CD4-positive, alpha-beta T cell treated with Interleukin-6 for 4 hours (primary cell): ENCODE data around the gene KRT13.
"Not testable (repeated sequence)": the region's sequence is repeated elsewhere in the genome, so short reads cannot be mapped to it uniquely, and the experiment has no call there.

ENCODE experiments used
- DNase-seq: peaks from one replicate; pipeline ENCODE4 v3.0.0-alpha.2; 2020; ENCODE audit warnings: mixed read lengths

Gene KRT13

DNA sequence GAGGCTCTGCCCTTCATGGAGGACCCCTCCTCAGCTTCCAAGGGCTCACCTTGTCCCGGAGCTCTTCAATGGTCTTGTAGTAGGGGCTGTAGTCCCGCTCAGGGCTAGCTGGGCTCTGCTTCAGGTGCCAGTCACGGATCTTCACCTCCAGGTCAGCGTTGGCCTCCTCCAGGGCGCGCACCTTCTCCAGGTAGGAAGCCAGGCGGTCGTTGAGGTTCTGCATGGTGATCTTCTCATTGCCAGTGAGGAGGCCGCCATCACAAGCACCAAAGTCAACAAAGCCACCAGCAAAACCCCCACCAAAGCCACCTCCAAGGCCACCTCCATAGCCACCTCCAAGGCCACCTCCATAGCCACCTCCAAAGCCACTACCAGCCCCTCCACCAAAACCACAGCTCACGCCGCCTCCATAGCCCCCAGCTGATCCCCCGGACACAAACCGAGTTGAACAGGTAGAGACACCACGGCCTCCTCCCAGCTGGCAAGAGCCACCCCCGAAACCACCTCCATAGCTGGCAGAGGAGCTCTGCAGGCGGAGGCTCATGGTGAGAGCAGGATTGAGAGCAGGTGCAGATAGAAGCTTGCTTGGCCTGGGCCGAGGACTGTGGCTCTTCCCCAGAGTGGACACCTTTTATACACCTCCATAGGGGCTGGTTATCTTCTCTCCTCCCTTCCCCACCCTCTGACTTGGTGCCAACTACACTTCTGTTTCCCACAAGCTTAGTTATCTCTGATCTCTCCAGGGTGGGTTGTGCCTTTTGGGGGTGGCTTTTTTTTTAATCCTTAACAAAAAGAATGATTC, at the start of gene KRT13:
Gene KRT13, minus strand, starts transcription at position 606 of the 802 bp plus-strand sequence. Its CDS starts 62 bp downstream, at position 544.
- no peak for DNase-seq

DNA sequence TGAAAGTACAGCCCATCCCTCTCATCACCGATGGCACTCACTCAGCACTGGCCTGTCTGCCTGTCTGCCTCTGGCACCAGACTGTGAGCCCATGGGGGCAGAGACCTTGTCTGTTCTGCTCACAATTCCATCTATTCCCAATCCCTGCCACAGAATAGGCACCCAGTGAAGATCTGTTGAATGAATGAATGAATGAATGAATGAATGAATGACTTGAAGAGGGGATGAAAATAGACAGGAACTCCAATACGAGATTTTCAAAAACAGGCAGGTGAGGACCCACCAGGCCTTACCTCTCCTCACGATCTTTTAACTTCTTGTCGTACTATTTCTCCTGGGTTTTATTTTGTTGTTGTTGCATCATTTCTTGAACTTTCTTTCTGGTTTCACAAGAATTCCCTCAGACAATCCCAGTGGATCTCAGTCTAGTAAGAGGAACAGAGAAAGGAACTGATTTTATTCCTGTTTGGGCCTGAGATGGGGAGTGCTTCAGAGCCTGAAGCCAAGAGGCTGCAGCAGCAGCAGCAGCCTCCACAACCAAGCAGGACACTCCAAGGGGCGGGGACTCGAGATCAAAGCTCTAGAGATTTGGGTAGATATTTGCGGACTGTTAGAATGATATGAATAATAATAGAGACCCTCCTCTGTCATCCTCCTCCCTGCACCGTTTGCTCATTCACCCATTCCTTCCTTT, 48.7 kb upstream of the KRT13 start:
- DNase-seq, result no peak

DNA sequence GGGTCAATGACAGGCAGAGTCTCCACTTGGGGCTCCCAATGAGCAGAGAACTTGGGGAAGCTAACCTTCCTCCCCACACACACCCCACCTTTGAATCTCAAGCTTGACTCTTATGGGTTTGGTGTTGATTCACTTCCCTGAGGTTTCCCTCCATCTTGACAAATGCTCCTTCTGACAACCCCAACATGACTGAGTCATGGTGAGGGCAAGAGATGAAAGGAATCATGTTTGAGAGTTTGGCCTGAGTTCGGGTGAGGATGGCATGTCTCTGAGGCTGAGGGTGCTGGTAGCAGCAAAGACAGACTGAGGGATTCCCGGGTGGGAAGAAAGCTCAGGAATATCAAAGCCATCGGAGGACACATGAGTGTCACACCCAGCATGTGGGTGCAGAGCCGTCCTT, 47.8 kb upstream of the KRT13 start:
- no peak for DNase-seq

- no peak for DNase-seq
Observed at GRCh38 chr17:41552455-41552854, 47.0 kb upstream of the KRT13 start.

GRCh38 chr17:41551365-41551764, 46.0 kb upstream of the KRT13 start:
- DNase-seq, result no peak

- DNase-seq, result no peak
Observed at GRCh38 chr17:41549596-41550039, 44.2 kb upstream of the KRT13 start.

- DNase-seq, result peak; percentile 88
Observed at GRCh38 chr17:41548844-41549595, 43.6 kb upstream of the KRT13 start.

DNA sequence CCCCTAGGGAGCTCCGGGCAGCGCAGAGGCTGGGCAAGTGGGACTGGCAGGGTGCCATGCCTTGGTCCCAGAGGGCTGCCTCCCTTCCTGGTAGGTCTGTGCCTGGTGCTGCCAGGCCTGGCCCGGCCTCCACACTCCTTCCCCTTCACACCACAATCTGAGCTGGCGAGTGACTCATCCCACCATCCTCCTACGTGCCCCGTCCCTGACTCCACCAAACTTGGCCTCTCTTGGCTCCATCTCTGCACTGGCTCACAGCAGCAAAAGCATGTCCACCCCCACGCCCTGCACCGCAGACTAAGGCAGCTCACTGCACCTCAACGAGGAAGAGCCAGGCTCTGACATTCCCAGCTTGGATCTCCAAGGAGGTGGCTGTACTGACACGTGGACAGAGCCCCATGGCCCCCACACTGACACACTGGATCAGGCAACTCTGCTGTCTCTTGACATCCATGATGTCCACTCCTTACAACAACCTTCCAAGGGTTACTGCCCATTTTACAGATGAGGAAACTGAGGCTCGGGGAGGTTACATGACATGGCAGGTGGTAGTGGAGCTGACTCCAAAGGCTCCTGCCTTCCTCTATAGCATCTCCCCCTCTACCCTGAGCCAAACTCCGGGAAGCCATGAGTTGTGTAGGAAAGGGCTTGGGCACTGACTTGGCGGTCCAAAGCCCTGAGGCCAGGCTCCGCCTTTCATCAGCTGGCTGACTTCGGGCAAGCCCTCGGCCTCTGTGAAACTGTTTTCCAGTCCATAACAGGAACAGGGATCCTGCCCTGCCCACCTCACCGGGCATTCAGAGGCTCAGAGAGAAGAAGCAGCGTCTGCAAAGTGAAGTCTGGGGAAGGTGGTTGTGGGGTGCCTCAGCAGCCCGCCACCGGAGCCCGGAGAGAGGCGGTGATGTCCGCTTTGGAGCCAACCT, 42.8 kb upstream of the KRT13 start:
- DNase-seq, result peak; percentile 44

GRCh38 chr17:41547378-41547841, 42.0 kb upstream of the KRT13 start:
- no peak for DNase-seq

- DNase-seq, result no peak
Observed at GRCh38 chr17:41546819-41547218, 41.4 kb upstream of the KRT13 start.

GRCh38 chr17:41545829-41546410, 40.5 kb upstream of the KRT13 start:
- DNase-seq, result no peak

GRCh38 chr17:41544935-41545334, 39.5 kb upstream of the KRT13 start:
- DNase-seq, result no peak

- no peak for DNase-seq
Observed at GRCh38 chr17:41544491-41544892, 39.1 kb upstream of the KRT13 start.

- DNase-seq, result not testable (repeated sequence)
Observed at GRCh38 chr17:41542786-41543185, 37.4 kb upstream of the KRT13 start.

DNA sequence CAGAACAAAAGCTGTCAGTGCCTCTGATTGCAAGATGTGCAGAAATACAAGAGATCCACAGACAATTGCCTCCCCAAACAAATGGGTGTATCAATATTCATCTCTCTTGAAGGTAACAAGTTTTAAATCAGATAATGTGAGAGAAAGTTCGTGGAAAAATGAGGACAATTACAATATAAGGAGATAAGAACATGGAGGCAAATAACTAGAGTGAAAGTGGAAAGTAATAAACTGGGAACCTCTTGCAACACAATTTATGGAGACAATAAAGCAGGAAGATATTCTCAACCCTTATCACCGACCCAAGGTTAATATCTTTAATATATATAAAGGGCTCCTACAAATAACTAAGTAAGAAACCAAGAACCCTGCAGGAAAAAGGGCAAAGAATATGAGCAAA, 36.9 kb upstream of the KRT13 start:
- no peak for DNase-seq

GRCh38 chr17:41540921-41541625, 35.7 kb upstream of the KRT13 start:
- no peak for DNase-seq

DNA sequence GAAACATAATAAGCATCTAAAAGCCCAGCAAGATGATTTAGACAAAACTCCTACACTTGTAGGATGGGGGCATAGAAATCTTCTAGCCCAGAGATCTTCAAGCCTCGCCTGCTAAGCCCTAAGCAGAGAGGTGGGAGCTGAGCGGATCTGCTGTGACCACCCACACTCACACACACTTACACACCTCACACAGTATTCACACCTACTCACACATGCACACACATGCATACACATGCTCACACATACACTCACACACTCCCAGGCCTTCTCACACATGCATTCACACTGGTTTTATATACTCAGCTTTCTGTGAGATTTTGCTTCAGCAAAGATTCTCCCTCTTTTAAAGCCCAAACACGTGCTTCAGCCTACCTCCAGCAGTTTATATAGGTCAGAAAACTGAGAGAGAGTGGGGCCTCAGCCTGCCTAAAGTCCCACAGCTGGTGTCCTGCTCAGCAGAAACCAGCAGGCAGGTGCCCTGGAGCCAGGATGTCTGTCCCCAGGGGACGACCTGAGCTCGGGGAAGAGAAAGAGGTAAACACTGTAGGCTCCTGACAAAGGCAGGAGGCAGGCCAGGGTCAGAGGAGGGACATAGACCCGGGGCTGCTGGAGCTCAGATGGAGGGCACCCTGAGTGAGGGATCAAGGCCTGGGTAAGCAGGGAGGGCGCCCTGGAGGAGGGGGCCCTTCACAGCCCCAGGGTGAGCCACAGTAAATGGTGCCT, 34.7 kb upstream of the KRT13 start:
- no peak for DNase-seq

DNA sequence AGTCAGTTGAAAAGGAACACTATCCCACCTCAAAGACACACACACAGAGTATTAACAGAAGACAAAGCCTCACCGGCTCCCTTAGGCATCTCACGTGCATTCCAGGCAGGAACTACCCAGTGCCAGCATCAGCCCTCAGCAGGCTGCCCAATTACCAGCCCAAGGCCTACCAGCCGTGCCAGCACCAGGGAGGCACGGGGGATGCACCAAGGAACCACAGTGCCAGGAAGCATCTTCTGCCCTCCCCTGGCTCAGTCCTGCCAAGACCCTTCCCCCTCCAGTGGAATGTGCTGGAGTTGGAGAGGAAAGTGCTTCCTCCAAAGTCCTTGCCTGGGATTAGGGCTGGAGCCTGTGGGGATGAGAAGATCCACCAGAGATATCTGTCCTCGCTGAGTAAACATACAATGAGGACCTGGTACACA, 33.7 kb upstream of the KRT13 start:
- DNase-seq, result no peak

DNA sequence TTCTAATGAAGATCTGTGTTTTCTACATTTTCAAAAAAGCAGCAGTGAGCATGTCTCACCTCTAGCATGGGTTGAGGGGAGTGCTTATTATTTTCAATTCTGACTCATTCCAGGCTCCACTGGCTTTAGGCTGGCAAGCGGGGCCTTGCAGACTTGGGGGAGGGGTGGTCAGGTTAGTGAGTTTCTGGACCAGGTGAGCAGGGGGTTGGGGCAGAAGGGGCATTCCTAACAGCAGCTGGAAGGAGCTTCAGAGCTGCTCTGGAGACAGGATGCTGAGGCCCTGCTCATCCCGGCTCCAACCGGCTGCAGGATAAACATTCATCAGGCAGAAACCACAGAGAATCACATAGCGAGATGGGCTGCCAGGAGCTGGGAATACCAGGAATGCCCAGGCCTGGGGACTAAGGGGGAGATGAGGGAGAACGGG, 33.2 kb upstream of the KRT13 start:
- no peak for DNase-seq

- DNase-seq, result no peak
Observed at GRCh38 chr17:41537990-41538389, 32.6 kb upstream of the KRT13 start.

GRCh38 chr17:41537614-41537954, 32.2 kb upstream of the KRT13 start:
- no peak for DNase-seq
